Measurements from ENCODE around the gene SSH2.

GRCh38 chr17:29719469-29719868, 210.6 kb downstream of the SSH2 start:
- TF ChIP-seq CTCF (IDR thresholded peaks at IDR 0.05; ENCODE audit: low read length) (no peak), EZH2 (optimal IDR thresholded peaks at IDR 0.05; ENCODE audit: low read depth, low read length) (no peak), EZH2phosphoT487 (IDR thresholded peaks at IDR 0.05; ENCODE audit: low read length) (no peak)
